HG03439 (cell line): ENCODE measurements around the gene PROC.

Experiments used
- ATAC-seq: cut with Tn5 transposase; IDR thresholded peaks from one replicate; pipeline ENCODE4 v1.9.1; 2021; ENCODE audit warnings: mild to moderate bottlenecking, moderate library complexity; ENCODE audit not compliant: unreplicated experiment

PROC gene

GRCh38 chr2:127418300-127419111, at the start of gene PROC:
Gene PROC (plus strand): TSS chr2:127418427. CDS start chr2:127419943, 1,516 bp downstream.
- ATAC-seq, result no peak

GRCh38 chr2:127370010-127370409, 48.2 kb upstream of the PROC start:
- no peak for ATAC-seq

GRCh38 chr2:127371037-127371436, 47.2 kb upstream of the PROC start:
- no peak for ATAC-seq

GRCh38 chr2:127373362-127374083, 44.7 kb upstream of the PROC start:
- no peak for ATAC-seq

GRCh38 chr2:127376257-127376656, 42.0 kb upstream of the PROC start:
- no peak for ATAC-seq

- ATAC-seq, result no peak
Observed at GRCh38 chr2:127377262-127377661, 41.0 kb upstream of the PROC start.

GRCh38 chr2:127378720-127379119, 39.5 kb upstream of the PROC start:
- ATAC-seq, result no peak

- no peak for ATAC-seq
Observed at GRCh38 chr2:127379712-127380355, 38.4 kb upstream of the PROC start.

- no peak for ATAC-seq
Observed at GRCh38 chr2:127381762-127382161, 36.5 kb upstream of the PROC start.

- no peak for ATAC-seq
Observed at GRCh38 chr2:127382831-127383230, 35.4 kb upstream of the PROC start.

GRCh38 chr2:127384529-127384928, 33.7 kb upstream of the PROC start:
- no peak for ATAC-seq

- ATAC-seq, result no peak
Observed at GRCh38 chr2:127386246-127386645, 32.0 kb upstream of the PROC start.

GRCh38 chr2:127386764-127387654, 31.2 kb upstream of the PROC start:
- ATAC-seq, result peak; percentile 65

GRCh38 chr2:127387655-127388422, 30.4 kb upstream of the PROC start, which contains the start of gene MAP3K2:
Gene MAP3K2 (minus strand): TSS chr2:127387975. CDS start chr2:127343129, 44,846 bp downstream.
- peak; percentile 73 for ATAC-seq

GRCh38 chr2:127388423-127389164, 29.6 kb upstream of the PROC start:
- peak; percentile 12 for ATAC-seq

- no peak for ATAC-seq
Observed at GRCh38 chr2:127389778-127390435, 28.3 kb upstream of the PROC start.

GRCh38 chr2:127392133-127392827, 25.9 kb upstream of the PROC start:
- no peak for ATAC-seq
